GM23248 (cell line): Measurements from ENCODE around the gene TREX2.

Source experiments
- EZH2 ChIP-seq: fragments of 200-600 bp; sonication (generic); IDR thresholded peaks from 2 replicates; pipeline ENCODE4 v1.6.1; 2018; ENCODE audit warnings: antibody characterized with exemption, mild to moderate bottlenecking; ENCODE audit not compliant: insufficient read depth, poor library complexity, severe bottlenecking
- EZH2phosphoT487 ChIP-seq: fragments of 200-600 bp; sonication (generic); IDR thresholded peaks from 2 replicates; pipeline ENCODE4 v1.6.1; 2018; ENCODE audit warnings: antibody characterized with exemption, moderate library complexity, mild to moderate bottlenecking, low read depth; ENCODE audit not compliant: insufficient read depth

DNA sequence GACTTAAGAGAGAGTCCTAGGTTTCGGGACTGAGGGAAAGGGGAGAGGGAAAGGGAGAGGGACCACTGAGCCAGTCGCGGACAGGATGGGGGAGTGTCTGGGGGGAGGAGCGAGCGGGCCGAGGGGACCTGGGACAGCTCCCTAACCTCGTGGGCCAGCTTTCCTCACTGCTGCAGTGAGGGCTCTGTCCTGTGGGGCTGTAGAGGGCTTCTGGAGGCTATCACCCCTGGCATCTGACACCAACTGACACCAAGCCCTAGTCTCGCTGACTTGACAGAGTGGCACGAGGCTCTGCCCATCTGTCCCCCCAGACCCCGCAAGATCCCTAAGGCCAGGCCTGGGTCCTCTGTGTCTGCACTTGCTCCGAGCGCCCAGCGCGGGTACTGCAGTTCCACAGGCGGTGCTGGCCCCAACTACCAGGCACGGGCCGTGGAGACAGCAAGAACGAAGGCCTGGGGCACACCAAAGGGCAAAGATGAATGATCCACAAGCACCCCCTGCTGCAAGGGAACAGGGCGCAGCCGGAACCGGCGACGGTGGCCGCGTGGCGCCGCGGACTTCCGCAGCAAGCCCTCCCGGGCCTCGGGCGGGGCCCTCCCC is 24.1 kb upstream of the TREX2 start:
- no peak for TF ChIP-seq EZH2
- TF ChIP-seq EZH2phosphoT487 = no peak
